Endodermal cell (in vitro differentiated cells): Measurements from ENCODE around the gene RELL1. TPM values are rescaled to one million over a fixed set of nuclear protein-coding genes. Genes with fewer than 3 reads are reported as not detected.

Source experiments
- DNase-seq: peaks from one replicate; pipeline ENCODE4 v3.0.0-alpha.2; 2017
- H3K27ac ChIP-seq: 2 replicates; pipeline ENCODE4 v1.5.1; 2013; ENCODE audit warnings: mild to moderate bottlenecking, low read depth, low read length, moderate library complexity
- H3K27me3 ChIP-seq: 2 replicates; pipeline ENCODE4 v1.6.1; 2013; ENCODE audit warnings: mild to moderate bottlenecking, low read length, moderate library complexity; ENCODE audit not compliant: insufficient read depth, control insufficient read depth, poor library complexity, severe bottlenecking
- H3K36me3 ChIP-seq: 2 replicates; pipeline ENCODE4 v1.7.0; 2013; ENCODE audit warnings: mild to moderate bottlenecking, low read length, moderate library complexity; ENCODE audit not compliant: control insufficient read depth, insufficient read depth
- H3K4me1 ChIP-seq: one replicate; pipeline ENCODE4 v1.7.0; 2013; ENCODE audit warnings: low read length; ENCODE audit not compliant: control insufficient read depth, insufficient read depth
- H3K4me3 ChIP-seq: 2 replicates; pipeline ENCODE4 v1.5.1; 2013; ENCODE audit warnings: mild to moderate bottlenecking, low read length, moderate library complexity
- H3K9ac ChIP-seq: 2 replicates; pipeline ENCODE4 v1.6.1; 2013; ENCODE audit warnings: mild to moderate bottlenecking, low read length, moderate library complexity; ENCODE audit not compliant: poor library complexity, severe bottlenecking; ENCODE audit errors: extremely low read depth
- H3K9me3 ChIP-seq: 2 replicates; pipeline ENCODE4 v1.6.1; 2013; ENCODE audit warnings: mild to moderate bottlenecking, low read length, moderate library complexity; ENCODE audit not compliant: control insufficient read depth
- H3K27ac Mint-ChIP-seq: 2 replicates; pipeline ENCODE4 v1.8.0; 2020; ENCODE audit warnings: mixed read lengths
- H3K27me3 Mint-ChIP-seq: 2 replicates; pipeline ENCODE4 v1.8.0; 2021; ENCODE audit warnings: mild to moderate bottlenecking, mixed read lengths; ENCODE audit not compliant: insufficient read depth
- H3K36me3 Mint-ChIP-seq: 2 replicates; pipeline ENCODE4 v1.8.0; 2020; ENCODE audit warnings: low read depth, mixed read lengths
- H3K4me1 Mint-ChIP-seq: 2 replicates; pipeline ENCODE4 v1.8.0; 2020; ENCODE audit warnings: mixed read lengths
- H3K4me3 Mint-ChIP-seq: 2 replicates; pipeline ENCODE4 v1.8.0; 2020; ENCODE audit warnings: mild to moderate bottlenecking, moderate library complexity, mixed read lengths
- H3K9me3 Mint-ChIP-seq: 2 replicates; pipeline ENCODE4 v1.8.0; 2020; ENCODE audit warnings: mild to moderate bottlenecking, mixed read lengths
- WGBS, 2 experiments: methylation state at CpG; one replicate each; pipeline versions ENCODE4 v1.1.5 to v1.1.7; 2013; ENCODE audit warnings: missing lambda C conversion rate in 2 of 2, mixed read lengths in 1 of 2; ENCODE audit not compliant: insufficient coverage in 1 of 2, insufficient read length in 1 of 2; 5-methylcytosine and 5-hydroxymethylcytosine counted together
- total RNA-seq, 2 donors: library from RNA; stranded (reverse); fragmentation: NEBNext Ultra II Directional in 1 of 2; extraction: Animal tissue kit (Norgen Biotek cat#: 25700) in 1 of 2; gene quantifications; 2 replicates in 1 of 2; 3 replicates in 1 of 2; pipeline ENCODE4 v1.2.1, GENCODE V29; 2021
- TF ChIP-seq, protein P1 (sequence below): fragments of 200-600 bp; sonication (generic); conservative IDR thresholded peaks from 2 replicates; pipeline ENCODE4 v1.5.0; 2021; ENCODE audit warnings: antibody characterized with exemption, mild to moderate bottlenecking

The RELL1 gene
- total RNA-seq, 2 donors from 2014 or later = 12.1 to 12.3 TPM

DNA sequence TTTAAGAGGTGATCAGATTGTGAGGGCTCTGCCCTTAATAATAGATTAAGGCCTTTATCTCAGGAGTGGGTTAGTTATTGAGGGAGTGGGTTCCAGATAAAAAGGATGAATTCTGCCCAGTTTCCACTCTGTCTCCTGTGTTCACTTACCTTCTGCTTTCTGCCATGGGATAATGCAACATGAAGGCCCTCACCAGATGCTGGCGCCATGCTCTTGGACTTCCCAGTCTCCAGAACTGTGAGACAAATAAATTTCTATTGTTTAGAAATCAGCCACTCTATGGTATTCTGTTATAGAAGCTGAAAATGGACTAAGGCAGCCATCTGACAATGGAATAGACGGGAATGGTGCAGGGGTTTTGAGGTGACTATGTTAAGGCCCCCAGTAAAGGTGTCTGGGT is 6.9 kb upstream of the RELL1 start:
- Histone ChIP-seq H3K4me1 (no peaks in the 10 kb centered on the region), H3K27me3 (no peaks in the 10 kb centered on the region), H3K4me3 (no peak overlapping the region), H3K9ac (no peak overlapping the region), H3K27ac (no peak overlapping the region), H3K36me3 (no peaks in the 10 kb centered on the region), H3K9me3 (peaks cover 7% of the 10 kb centered on the region)
- Mint-ChIP-seq H3K36me3 (no peaks in the 10 kb centered on the region), H3K27ac (no peak overlapping the region), H3K4me1 (peaks cover 12% of the 10 kb centered on the region), H3K27me3 (peaks cover 8% of the 10 kb centered on the region), H3K9me3 (peaks cover 9% of the 10 kb centered on the region), H3K4me3 (no peak overlapping the region)
- 97 to 100% methylated on average over 1 to 2 of the region's 2 CpGs for WGBS, 2 experiments
- no peak for DNase-seq
- TF ChIP-seq, protein P1, sequence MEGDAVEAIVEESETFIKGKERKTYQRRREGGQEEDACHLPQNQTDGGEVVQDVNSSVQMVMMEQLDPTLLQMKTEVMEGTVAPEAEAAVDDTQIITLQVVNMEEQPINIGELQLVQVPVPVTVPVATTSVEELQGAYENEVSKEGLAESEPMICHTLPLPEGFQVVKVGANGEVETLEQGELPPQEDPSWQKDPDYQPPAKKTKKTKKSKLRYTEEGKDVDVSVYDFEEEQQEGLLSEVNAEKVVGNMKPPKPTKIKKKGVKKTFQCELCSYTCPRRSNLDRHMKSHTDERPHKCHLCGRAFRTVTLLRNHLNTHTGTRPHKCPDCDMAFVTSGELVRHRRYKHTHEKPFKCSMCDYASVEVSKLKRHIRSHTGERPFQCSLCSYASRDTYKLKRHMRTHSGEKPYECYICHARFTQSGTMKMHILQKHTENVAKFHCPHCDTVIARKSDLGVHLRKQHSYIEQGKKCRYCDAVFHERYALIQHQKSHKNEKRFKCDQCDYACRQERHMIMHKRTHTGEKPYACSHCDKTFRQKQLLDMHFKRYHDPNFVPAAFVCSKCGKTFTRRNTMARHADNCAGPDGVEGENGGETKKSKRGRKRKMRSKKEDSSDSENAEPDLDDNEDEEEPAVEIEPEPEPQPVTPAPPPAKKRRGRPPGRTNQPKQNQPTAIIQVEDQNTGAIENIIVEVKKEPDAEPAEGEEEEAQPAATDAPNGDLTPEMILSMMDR = no peak

DNA sequence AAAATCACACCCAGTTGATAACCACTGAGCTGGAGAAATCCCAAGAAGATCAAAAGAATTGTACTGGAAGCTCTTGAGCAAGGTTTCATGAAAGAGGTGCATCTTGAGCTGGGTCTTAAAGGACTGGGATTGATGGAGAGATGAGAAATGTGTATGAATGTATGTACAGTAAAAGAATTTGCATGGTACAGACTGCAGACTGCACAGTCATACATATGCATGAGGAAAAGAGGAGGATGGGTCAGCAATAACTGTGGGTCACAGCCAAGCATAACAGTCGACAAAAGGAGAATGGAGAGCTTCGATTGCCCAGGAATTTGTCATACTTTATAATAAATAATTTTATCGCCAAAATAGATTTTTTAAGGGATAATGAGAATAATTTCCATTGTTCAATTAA is 4.8 kb upstream of the RELL1 start:
- TF ChIP-seq, protein P1 = no peak
- Histone ChIP-seq H3K9me3 (peaks cover 7% of the 10 kb centered on the region), H3K27ac (no peak overlapping the region), H3K9ac (no peak overlapping the region), H3K27me3 (no peaks in the 10 kb centered on the region), H3K4me1 (no peaks in the 10 kb centered on the region), H3K4me3 (no peak overlapping the region), H3K36me3 (no peaks in the 10 kb centered on the region)
- peaks cover 10% of the 10 kb centered on the region for H3K27me3 Mint-ChIP-seq
- WGBS, 2 experiments = 100% methylated on average over 1 of the region's 3 CpGs; no CpG with 5 or more reads in 1 of the 2 experiments
- no peak for DNase-seq
- no peaks in the 10 kb centered on the region for H3K36me3 Mint-ChIP-seq
- no peak overlapping the region for H3K4me3 Mint-ChIP-seq
- H3K27ac Mint-ChIP-seq = no peak overlapping the region
- H3K4me1 Mint-ChIP-seq = peaks cover 14% of the 10 kb centered on the region
- H3K9me3 Mint-ChIP-seq = peaks cover 9% of the 10 kb centered on the region

DNA sequence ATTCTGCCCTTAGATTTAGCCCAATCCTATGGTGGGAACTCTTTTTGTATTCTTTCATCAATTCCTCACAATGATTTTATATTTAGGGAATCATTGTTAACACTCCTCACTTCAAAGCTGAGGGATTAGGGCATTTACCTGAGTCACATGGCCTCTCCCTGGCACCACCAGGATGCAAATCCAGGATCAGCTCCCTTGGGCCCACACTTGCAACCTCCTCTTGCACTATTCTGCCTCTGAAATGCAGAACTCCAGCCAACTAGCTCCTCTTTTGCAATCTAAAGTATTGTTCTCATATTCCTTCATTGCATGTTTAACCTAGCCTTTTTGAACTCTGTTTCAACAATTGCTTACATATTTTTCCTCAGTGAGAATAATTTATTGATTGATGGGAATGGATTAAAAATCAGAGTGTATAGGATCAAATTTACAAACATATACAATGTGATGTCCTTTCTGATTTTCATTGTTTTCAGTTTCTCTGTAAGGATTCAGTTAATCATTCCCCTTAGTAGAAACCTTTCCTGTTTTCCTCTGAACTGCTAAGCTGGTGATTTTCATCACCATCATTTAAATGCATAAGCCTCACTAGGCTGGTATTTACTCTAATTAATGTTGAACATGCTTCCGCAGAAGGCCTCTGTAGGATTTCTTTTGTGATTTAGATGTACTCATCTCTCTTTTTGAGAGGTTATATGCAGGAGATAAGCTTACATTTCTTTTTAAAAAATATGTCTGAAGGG is 3.3 kb upstream of the RELL1 start:
- Mint-ChIP-seq H3K4me3 (no peak overlapping the region), H3K27me3 (peaks cover 10% of the 10 kb centered on the region), H3K36me3 (no peaks in the 10 kb centered on the region), H3K27ac (no peak overlapping the region), H3K4me1 (peaks cover 20% of the 10 kb centered on the region), H3K9me3 (peaks cover 9% of the 10 kb centered on the region)
- 70 to 80% methylated on average over 1 of the region's 1 CpG for WGBS, 2 experiments
- H3K27me3 ChIP-seq = no peaks in the 10 kb centered on the region
- peaks cover 7% of the 10 kb centered on the region for H3K9me3 ChIP-seq
- no peaks in the 10 kb centered on the region for H3K36me3 ChIP-seq
- no peak overlapping the region for H3K4me3 ChIP-seq
- no peak overlapping the region for H3K27ac ChIP-seq
- TF ChIP-seq, protein P1 = no peak
- H3K4me1 ChIP-seq = no peaks in the 10 kb centered on the region
- DNase-seq = no peak
- H3K9ac ChIP-seq = no peak overlapping the region
